GM21367 (cell line): ENCODE results near the gene ATP6V1A.

Experiments used
- ATAC-seq: cut with Tn5 transposase; IDR thresholded peaks from one replicate; pipeline ENCODE4 v1.9.1; 2021; ENCODE audit not compliant: unreplicated experiment

The ATP6V1A gene

GRCh38 chr3:113745756-113746547, 883 bp upstream of the ATP6V1A start, which contains the start of gene NAA50:
NAA50 (minus strand) TSS chr3:113746249; CDS start chr3:113745949, 300 bp downstream.
- peak; percentile 37 for ATAC-seq

- no peak for ATAC-seq
Measured at GRCh38 chr3:113747283-113748046, 630 bp downstream of the ATP6V1A start.

- ATAC-seq, result no peak
Measured at GRCh38 chr3:113751141-113751540, 4.3 kb downstream of the ATP6V1A start.

GRCh38 chr3:113753376-113753985, 6.6 kb downstream of the ATP6V1A start:
- no peak for ATAC-seq

DNA sequence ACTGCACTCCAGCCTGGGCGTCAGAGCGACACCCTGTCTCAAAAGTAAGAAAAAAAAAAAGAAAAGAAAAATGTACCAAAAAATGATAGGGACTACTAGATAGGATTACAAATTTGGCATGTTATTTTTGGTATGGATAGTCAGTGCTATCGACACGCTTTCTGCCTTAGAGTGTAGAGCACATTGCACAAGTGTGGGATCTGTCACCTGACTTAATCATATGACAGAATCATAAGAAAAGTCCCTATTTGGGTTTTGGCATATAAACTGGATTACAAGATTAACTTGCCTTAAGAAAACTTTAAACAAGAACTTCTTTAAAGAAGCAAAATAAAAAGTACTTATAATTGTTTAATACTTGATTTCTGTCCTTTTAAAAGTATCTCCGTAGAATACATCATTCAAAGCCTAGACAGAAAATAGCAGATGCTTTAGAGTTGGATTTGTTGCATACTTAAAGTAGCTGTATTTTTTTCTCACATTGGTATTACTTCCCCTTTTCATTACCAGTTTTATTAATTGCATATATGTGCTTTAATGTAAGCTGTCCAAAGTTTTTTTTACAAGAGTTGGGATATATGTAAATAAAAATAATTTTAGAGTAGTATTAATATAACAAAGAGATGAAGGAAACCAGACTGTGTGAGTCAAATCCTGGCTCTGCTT, 7.8 kb downstream of the ATP6V1A start:
- peak; percentile 61 for ATAC-seq

GRCh38 chr3:113758389-113759024, 11.7 kb downstream of the ATP6V1A start:
- no peak for ATAC-seq

- no peak for ATAC-seq
Measured at GRCh38 chr3:113764698-113765097, 17.9 kb downstream of the ATP6V1A start.

GRCh38 chr3:113769551-113769950, 22.7 kb downstream of the ATP6V1A start:
- ATAC-seq, result no peak

GRCh38 chr3:113771993-113772392, 25.2 kb downstream of the ATP6V1A start:
- no peak for ATAC-seq

GRCh38 chr3:113773381-113773780, 26.5 kb downstream of the ATP6V1A start:
- ATAC-seq, result no peak

DNA sequence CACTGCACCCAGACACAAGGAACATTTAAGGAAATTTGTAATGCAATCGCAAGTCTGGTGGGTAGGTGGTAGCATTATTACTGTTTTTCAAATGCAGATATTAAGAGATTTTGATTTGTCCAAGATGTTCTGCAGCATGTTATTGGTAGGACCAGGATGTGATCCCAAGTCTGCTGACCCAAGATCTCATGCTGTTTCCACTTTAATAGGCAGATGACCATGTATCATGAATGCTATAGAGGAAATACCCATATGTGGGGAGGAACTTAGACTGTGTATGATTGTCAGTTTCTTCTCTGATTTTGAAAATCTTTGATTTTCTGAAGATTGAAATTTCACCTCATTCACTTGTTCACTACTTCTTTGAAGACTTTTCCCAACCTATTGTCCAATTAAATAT, 28.7 kb downstream of the ATP6V1A start:
- ATAC-seq, result no peak

GRCh38 chr3:113776564-113776963, 29.7 kb downstream of the ATP6V1A start:
- ATAC-seq, result no peak

- no peak for ATAC-seq
Measured at GRCh38 chr3:113783463-113783862, 36.6 kb downstream of the ATP6V1A start.

DNA sequence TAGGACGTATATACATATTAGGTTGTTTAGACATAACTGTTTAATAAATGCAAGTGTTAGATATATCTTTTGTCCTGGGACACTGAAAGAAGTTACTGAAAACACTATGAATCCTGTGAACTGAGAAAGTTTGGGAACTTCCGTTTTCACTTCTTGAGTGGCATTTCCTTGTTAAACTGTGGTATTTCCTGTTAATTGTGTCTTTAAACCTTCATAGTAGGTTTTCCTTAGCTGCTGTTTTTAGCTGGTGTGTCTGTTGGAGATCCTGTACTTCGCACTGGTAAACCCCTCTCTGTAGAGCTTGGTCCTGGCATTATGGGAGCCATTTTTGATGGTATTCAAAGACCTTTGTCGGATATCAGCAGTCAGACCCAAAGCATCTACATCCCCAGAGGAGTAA, 37.1 kb downstream of the ATP6V1A start:
- ATAC-seq, result no peak

GRCh38 chr3:113791381-113791780, 44.5 kb downstream of the ATP6V1A start:
- ATAC-seq, result no peak

- ATAC-seq, result no peak
Measured at GRCh38 chr3:113794526-113794925, 47.7 kb downstream of the ATP6V1A start.

- ATAC-seq, result no peak
Measured at GRCh38 chr3:113795693-113796092, 48.9 kb downstream of the ATP6V1A start.

GRCh38 chr3:113802795-113803455, 56.1 kb downstream of the ATP6V1A start:
- no peak for ATAC-seq

- no peak for ATAC-seq
Measured at GRCh38 chr3:113804661-113805060, 57.8 kb downstream of the ATP6V1A start.

- ATAC-seq, result no peak
Measured at GRCh38 chr3:113805249-113805648, 58.4 kb downstream of the ATP6V1A start.
